Lower lobe of right lung (tissue), 2 donors: ENCODE results near the gene RNF212. TPM values are rescaled to one million over a fixed set of nuclear protein-coding genes. Genes with fewer than 3 reads are reported as not detected.

Experiments
- ATAC-seq, 2 donors: fragments of 200-7000 bp; cut with Tn5 transposase; one replicate each; pipeline ENCODE4 v1.9.1; 2020 to 2022; ENCODE audit warnings: mild to moderate bottlenecking in 2 of 2, moderate library complexity in 2 of 2
- DNase-seq: peaks from one replicate; pipeline ENCODE4 v3.0.0-alpha.2; 2020
- H3K27ac ChIP-seq: fragments of 200-600 bp; one replicate; pipeline ENCODE4 v1.8.0; 2022
- H3K27me3 ChIP-seq: fragments of 200-600 bp; one replicate; pipeline ENCODE4 v1.8.0; 2022; ENCODE audit warnings: low read depth
- H3K36me3 ChIP-seq: fragments of 200-600 bp; one replicate; pipeline ENCODE4 v1.8.0; 2022; ENCODE audit warnings: mild to moderate bottlenecking
- H3K4me1 ChIP-seq: fragments of 200-600 bp; one replicate; pipeline ENCODE4 v1.8.0; 2022
- H3K4me3 ChIP-seq: fragments of 200-600 bp; one replicate; pipeline ENCODE4 v1.8.0; 2022; ENCODE audit warnings: mild to moderate bottlenecking
- H3K9me3 ChIP-seq: fragments of 200-600 bp; one replicate; pipeline ENCODE4 v1.8.0; 2022
- CTCF ChIP-seq: fragments of 200-600 bp; IDR thresholded peaks from one replicate; pipeline ENCODE4 v1.8.0; 2022; ENCODE audit warnings: antibody characterized with exemption, mild to moderate bottlenecking
- intact Hi-C: fragments of 100-400 bp; cut with DNase I; formaldehyde crosslinking; loops from one replicate; pipeline ENCODE4 v1.11.0; 2022
- total RNA-seq: library from RNA; stranded (reverse); fragmentation: NEBNext Ultra II Directional; extraction: Animal tissue kit (Norgen Biotek cat#: 25700); gene quantifications from one replicate; pipeline ENCODE4 v1.2.1, GENCODE V29; 2021
- donor health status: DM: no; HTN: yes; CAD: no; lungs with severe emphysema.

RNF212 gene
- total RNA-seq, 1 donor from 2014 or later: 6.8 TPM

DNA sequence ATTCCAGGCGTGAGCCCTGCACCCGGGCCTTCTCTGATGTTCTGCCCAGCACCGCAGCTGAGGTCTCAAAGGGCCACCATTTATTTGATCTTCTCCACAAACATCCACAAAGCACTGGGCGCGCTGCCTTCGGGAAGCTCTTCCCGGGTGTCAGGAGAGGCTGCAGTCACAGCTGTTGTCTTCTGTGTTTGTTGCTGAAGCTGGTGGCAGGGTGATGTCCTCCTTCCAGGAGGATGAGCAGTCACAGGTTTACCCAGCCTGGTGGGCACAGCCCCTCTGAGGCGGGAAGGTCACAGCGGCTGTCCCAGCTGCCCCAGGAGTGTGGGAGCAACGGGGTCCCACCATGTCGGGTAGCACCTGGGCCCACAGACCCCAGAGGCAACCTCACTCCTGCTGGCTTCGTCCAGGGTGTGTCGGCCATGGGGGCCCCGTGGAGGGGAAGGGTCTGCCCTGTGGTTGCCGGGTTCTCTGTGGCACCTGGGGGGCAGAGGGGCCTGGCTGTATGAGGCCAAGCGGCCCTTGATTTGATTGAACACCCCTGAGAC lies 74.3 kb downstream of the RNF212 start:
- H3K27ac ChIP-seq: no peak overlapping the region
- no peak for ATAC-seq
- H3K4me3 ChIP-seq: no peak overlapping the region
- DNase-seq: no peak
- peaks cover 14% of the 10 kb centered on the region for H3K27me3 ChIP-seq
- peaks cover 29% of the 10 kb centered on the region for H3K4me1 ChIP-seq
- intact Hi-C loops: no loop called here
- no peaks in the 10 kb centered on the region for H3K36me3 ChIP-seq
- no peaks in the 10 kb centered on the region for H3K9me3 ChIP-seq
- no peak for TF ChIP-seq CTCF

DNA sequence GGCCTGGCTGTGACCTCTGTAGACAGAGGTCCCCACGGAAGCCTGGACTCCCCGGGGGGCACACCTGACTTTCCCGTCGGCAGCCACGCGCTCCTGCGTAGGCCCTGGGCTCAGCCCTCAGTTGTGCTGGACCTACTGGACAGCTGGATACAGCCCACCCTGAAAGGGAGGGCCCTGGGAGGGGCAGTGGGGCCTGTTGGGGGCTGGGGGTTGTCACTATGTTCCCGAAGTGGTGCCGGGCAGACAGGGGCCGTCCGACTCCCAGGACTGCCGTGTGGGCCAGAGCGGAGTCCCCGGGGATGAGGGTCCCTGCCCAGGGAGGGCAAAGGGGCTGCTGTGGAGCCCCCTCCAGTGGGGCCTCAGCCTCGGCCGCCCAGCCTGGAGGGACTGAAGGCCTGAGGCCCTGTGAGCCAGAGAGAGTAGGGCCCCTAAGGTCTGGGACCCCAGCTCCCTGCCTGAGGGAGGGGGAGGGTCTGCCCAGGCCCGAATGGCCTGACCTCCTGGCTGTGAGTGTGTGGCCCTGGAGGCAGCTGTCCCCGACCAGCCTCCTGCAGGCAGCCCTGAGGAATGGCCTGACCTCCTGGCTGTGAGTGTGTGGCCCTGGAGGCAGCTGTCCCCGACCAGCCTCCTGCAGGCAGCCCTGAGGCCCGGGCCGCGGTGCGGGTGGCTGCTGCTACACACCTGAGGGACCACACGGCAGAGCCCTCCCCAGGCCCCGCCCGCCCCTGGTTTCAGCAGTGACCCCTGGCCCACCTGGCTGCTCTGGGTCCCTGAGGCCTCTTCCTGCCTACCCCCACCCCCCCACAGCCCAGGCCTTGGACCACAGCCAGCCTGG lies 76.2 kb downstream of the RNF212 start:
- no peak for TF ChIP-seq CTCF
- DNase-seq (no peak), ATAC-seq (no peak)
- peaks cover 27% of the 10 kb centered on the region for H3K4me1 ChIP-seq
- no peak overlapping the region for H3K4me3 ChIP-seq
- peaks cover 23% of the 10 kb centered on the region for H3K27me3 ChIP-seq
- no peaks in the 10 kb centered on the region for H3K36me3 ChIP-seq
- H3K9me3 ChIP-seq: no peaks in the 10 kb centered on the region
- intact Hi-C loops: no loop called here
- no peak overlapping the region for H3K27ac ChIP-seq

GRCh38 chr4:1036095-1036494 lies 77.3 kb downstream of the RNF212 start:
- intact Hi-C loops: no loop called here
- Histone ChIP-seq H3K27ac (no peak overlapping the region), H3K36me3 (no peaks in the 10 kb centered on the region), H3K4me3 (no peak overlapping the region), H3K27me3 (peaks cover 29% of the 10 kb centered on the region), H3K9me3 (no peaks in the 10 kb centered on the region), H3K4me1 (peaks cover 19% of the 10 kb centered on the region)
- ATAC-seq (no peak), DNase-seq (no peak)
- no peak for TF ChIP-seq CTCF

DNA sequence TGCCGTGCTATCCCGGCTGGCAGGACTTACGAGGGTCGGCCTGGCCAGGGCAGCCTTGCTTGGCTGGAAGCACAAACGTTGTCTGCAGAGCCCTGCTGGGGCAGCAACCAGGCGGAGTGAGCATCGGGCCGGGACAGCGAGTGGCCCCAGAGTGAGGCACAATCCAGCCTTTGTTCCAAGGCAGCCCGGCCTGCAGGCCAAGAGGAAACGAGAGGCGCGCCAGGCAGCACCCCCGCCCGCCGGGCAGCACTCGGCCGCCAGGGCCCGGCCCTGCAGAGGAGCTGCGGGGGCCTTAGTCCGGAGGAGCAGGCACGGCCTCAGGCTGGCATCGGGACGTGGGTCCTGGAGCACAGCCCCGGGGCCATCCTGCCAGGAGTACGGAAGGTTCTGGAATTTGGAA lies 77.9 kb downstream of the RNF212 start:
- peaks cover 19% of the 10 kb centered on the region for H3K4me1 ChIP-seq

More for the DNA sequence above, 77.9 kb downstream of the RNF212 start:
- ATAC-seq (no peak), DNase-seq (no peak)
- intact Hi-C loops: no loop called here
- H3K9me3 ChIP-seq: no peaks in the 10 kb centered on the region
- peaks cover 35% of the 10 kb centered on the region for H3K27me3 ChIP-seq
- TF ChIP-seq CTCF: no peak
- H3K36me3 ChIP-seq: no peaks in the 10 kb centered on the region
- no peak overlapping the region for H3K27ac ChIP-seq
- no peak overlapping the region for H3K4me3 ChIP-seq
